Measurements from ENCODE around the gene SLC22A7.
A peak's percentile ranks its signal among the peaks of the same experiment; 100 is the strongest.

Gene SLC22A7

DNA sequence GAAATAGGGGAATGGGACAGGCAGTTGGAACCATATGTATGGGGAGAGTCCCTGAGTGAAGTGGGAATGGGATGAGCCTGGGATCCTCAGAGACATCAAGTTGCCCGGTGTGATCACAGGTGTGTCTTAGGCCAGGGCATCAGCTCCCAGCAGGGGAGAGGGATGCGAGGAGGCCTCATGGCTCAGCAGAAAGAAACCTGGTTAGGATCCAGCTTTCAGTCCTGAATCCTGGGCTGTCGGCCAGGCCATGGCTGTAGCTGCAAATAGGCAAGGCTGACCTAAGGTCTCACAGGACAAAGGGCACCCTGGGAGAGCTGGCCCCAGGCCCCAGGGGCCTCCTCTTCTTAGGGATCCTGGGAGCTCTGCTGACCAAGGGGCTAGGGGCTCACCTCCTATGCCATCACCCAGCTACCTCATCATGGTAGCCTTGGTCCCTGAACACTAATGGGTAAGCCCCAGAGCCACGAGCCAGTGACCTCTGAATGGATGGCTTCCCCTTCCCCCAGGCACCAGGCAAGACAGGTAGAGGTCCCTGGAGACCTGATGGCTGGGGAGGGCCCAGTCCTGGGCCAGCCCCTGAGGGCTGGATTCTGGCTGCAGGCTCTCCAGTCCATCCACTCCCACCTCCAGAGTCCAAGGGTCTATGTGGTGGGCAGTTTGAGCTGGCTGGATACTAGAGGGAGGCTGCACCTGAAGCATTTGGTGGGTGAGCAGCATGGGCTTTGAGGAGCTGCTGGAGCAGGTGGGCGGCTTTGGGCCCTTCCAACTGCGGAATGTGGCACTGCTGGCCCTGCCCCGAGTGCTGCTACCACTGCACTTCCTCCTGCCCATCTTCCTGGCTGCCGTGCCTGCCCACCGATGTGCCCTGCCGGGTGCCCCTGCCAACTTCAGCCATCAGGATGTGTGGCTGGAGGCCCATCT is at the start of gene SLC22A7:
Gene SLC22A7 (plus strand): TSS at position 617 of the 921 bp plus-strand sequence. CDS start 99 bp downstream, at position 716.
- in situ Hi-C loops (cut with MboI; ENCODE audit: low sequenced_read_pairs) = no loop called here
- DNase-seq (ENCODE audit: low spot score in 2 of 2) = no peak
- Histone ChIP-seq H3K4me1 (no peaks in the 10 kb centered on the region), H3K4me3 (no peak within 1 kb of the TSS), H3K36me3 (replicated peaks) (no peaks in the 10 kb centered on the region), H3K27me3 (ENCODE audit: low read depth) (no peaks in the 10 kb centered on the region), H3K9me3 (no peaks in the 10 kb centered on the region)

- in situ Hi-C loops (cut with MboI; ENCODE audit: low sequenced_read_pairs) = no loop called here
- H3K36me3 ChIP-seq (replicated peaks) = no peaks in the 10 kb centered on the region
- peaks cover 17% of the 10 kb centered on the region for H3K4me1 ChIP-seq
- H3K9me3 ChIP-seq = no peaks in the 10 kb centered on the region
- H3K4me3 ChIP-seq = no peak overlapping the region
- H3K27me3 ChIP-seq (ENCODE audit: low read depth) = peaks cover 5% of the 10 kb centered on the region
- no peak for DNase-seq (ENCODE audit: low spot score in 2 of 2)
Observed at GRCh38 chr6:43248791-43249190, 49.3 kb upstream of the SLC22A7 start.

GRCh38 chr6:43250992-43251373 is 47.1 kb upstream of the SLC22A7 start:
- peaks cover 3% of the 10 kb centered on the region; the same call in 1 of the 2 replicates for H3K27me3 ChIP-seq (ENCODE audit: low read depth)
- in situ Hi-C loops (cut with MboI; ENCODE audit: low sequenced_read_pairs) = no loop called here
- H3K36me3 ChIP-seq (replicated peaks) = no peaks in the 10 kb centered on the region

GRCh38 chr6:43253401-43253800 is 44.7 kb upstream of the SLC22A7 start:
- no peak for DNase-seq (ENCODE audit: low spot score in 2 of 2)
- no peak overlapping the region for H3K4me3 ChIP-seq
- in situ Hi-C loops (cut with MboI; ENCODE audit: low sequenced_read_pairs) = no loop called here
- H3K4me1 ChIP-seq = peaks cover 5% of the 10 kb centered on the region; the same call in 1 of the 2 replicates
- no peaks in the 10 kb centered on the region for H3K36me3 ChIP-seq (replicated peaks)
- peaks cover 3% of the 10 kb centered on the region; the same call in 1 of the 2 replicates for H3K27me3 ChIP-seq (ENCODE audit: low read depth)
- no peaks in the 10 kb centered on the region for H3K9me3 ChIP-seq

More at GRCh38 chr6:43250992-43251373, 47.1 kb upstream of the SLC22A7 start:
- Histone ChIP-seq H3K9me3 (no peaks in the 10 kb centered on the region), H3K4me3 (no peak overlapping the region), H3K4me1 (peaks cover 17% of the 10 kb centered on the region)
- DNase-seq (ENCODE audit: low spot score in 2 of 2) = peak; percentile 31 to 69

- Histone ChIP-seq H3K36me3 (replicated peaks) (no peaks in the 10 kb centered on the region), H3K27me3 (ENCODE audit: low read depth) (peaks cover 3% of the 10 kb centered on the region; the same call in 1 of the 2 replicates), H3K9me3 (no peaks in the 10 kb centered on the region), H3K4me3 (no peak overlapping the region), H3K4me1 (peaks cover 5% of the 10 kb centered on the region; the same call in 1 of the 2 replicates)
- in situ Hi-C loops (cut with MboI; ENCODE audit: low sequenced_read_pairs) = no loop called here
- no peak for DNase-seq (ENCODE audit: low spot score in 2 of 2)
Observed at GRCh38 chr6:43254138-43254817, 43.8 kb upstream of the SLC22A7 start.

DNA sequence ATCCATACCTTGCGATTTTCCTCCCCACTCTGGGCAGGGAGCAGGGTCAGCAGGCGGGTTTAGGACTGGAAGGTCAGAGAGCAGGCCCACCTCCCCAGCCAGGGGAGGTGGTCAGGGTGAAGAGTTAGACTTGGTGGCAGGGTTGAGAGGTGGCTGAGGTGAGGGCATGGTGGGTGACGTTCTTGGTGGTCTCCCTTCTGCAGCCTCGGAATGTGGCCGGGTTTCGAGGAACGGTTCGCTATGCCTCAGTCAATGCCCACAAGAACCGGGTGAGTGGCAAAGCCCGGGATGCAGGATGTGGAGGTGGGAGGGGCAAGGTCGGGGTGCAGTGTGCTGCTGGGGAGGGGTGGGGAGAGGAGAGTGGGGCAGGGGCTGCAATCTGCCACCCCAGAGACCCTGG is 43.2 kb upstream of the SLC22A7 start:
- DNase-seq (ENCODE audit: low spot score in 2 of 2) = no peak
- in situ Hi-C loops (cut with MboI; ENCODE audit: low sequenced_read_pairs) = no loop called here
- Histone ChIP-seq H3K4me1 (peaks cover 5% of the 10 kb centered on the region; the same call in 1 of the 2 replicates), H3K4me3 (no peak overlapping the region), H3K27me3 (ENCODE audit: low read depth) (peaks cover 3% of the 10 kb centered on the region; the same call in 1 of the 2 replicates), H3K36me3 (replicated peaks) (no peaks in the 10 kb centered on the region), H3K9me3 (no peaks in the 10 kb centered on the region)

DNA sequence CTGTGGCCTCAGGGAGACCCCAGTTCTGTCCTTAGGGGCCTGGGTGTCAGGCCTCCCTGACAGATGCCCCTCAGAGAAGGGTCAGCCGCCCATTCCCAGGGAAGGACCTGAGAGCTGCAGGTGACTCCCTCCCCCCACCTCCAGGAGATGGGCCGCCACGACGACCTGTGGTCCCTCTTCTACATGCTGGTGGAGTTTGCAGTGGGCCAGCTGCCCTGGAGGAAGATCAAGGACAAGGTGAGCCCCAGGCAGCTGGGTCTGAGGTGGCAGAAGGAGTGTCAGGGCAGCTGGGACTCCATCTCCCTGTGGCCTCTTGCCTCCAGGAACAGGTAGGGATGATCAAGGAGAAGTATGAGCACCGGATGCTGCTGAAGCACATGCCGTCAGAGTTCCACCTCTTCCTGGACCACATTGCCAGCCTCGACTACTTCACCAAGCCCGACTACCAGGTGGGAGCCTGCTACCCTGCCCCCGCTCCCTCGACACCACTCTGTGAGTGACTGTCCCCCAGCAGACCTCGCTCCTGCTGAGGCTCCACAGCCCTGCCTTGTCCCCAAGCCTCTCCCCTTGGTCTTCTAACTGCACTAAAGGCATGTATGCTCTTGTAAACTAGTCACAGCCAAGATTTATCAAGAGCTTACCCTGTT is 42.5 kb upstream of the SLC22A7 start:
- no peaks in the 10 kb centered on the region for H3K9me3 ChIP-seq
- H3K27me3 ChIP-seq (ENCODE audit: low read depth) = peaks cover 3% of the 10 kb centered on the region; the same call in 1 of the 2 replicates
- no peak overlapping the region for H3K4me3 ChIP-seq
- peaks cover 5% of the 10 kb centered on the region; the same call in 1 of the 2 replicates for H3K4me1 ChIP-seq
- in situ Hi-C loops (cut with MboI; ENCODE audit: low sequenced_read_pairs) = no loop called here
- no peaks in the 10 kb centered on the region for H3K36me3 ChIP-seq (replicated peaks)
- no peak for DNase-seq (ENCODE audit: low spot score in 2 of 2)

DNA sequence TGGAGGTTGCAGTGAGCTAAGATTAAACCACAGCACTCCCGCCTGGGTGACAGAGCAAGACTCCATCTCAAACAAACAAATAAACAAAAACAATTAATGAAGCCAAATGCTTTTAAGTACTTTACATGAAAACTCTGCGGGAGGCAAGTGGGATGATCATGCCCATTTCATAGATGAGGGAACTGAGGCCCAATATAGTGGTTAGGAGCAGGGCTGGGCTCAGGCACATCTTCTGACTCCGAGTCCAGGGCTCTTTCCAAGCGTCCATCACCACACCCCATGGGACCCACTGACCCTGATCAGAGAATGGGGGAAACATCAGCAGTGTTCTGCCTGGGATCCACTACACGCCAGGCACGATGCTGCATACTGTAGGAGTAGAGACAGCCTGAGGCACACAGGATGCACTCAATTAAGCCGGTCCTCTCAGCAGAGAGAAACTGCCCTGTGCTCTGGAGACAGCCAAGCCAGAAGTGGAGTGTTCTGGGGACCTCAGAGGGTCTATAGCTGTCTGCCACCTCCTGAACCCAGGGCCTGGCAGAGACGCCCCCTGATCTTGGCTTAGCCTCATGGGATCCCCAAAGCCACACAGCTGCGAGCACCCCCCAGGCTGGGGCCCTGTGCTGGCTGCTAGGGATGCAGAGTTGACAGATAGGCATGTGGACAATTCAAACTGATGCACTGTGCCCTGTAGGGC is 41.2 kb upstream of the SLC22A7 start:
- H3K9me3 ChIP-seq = no peaks in the 10 kb centered on the region
- in situ Hi-C loops (cut with MboI; ENCODE audit: low sequenced_read_pairs) = no loop called here
- H3K4me3 ChIP-seq = no peak overlapping the region
- no peak for DNase-seq (ENCODE audit: low spot score in 2 of 2)
- no peaks in the 10 kb centered on the region for H3K27me3 ChIP-seq (ENCODE audit: low read depth)
- no peaks in the 10 kb centered on the region for H3K4me1 ChIP-seq
- H3K36me3 ChIP-seq (replicated peaks) = no peaks in the 10 kb centered on the region

DNA sequence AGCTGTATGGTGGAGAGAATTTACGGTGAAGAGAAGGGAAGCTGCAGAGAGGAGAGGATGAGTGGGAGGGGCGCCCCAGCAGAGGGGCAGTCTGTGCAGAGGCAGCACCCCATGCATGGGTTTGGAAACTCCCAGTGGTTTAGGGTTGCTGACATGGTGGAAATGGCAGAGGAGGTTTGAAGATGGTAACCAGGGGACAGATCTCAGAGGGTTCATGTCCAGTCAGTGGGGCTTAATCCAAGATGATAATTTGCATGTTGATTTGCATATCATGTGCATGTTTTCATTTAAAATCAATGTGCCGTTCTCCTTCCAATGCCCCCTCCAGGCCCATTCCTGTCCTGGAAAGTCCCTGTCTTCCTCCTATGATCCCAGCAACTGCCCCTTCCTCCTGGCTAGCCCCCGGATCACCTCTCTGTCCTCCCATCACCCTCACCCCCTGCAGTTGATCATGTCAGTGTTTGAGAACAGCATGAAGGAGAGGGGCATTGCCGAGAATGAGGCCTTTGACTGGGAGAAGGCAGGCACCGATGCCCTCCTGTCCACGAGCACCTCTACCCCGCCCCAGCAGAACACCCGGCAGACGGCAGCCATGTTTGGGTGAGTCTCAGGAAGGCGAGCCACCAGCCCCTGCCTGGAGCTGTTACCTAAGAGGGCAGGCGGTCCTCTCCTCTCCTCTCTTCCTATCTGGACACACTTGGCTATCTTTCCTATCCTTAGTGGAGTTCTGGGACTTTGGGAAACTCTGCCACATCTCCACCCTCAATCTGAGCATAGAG is 40.5 kb upstream of the SLC22A7 start:
- Histone ChIP-seq H3K9me3 (no peaks in the 10 kb centered on the region), H3K36me3 (replicated peaks) (no peaks in the 10 kb centered on the region), H3K27me3 (ENCODE audit: low read depth) (no peaks in the 10 kb centered on the region), H3K4me1 (no peaks in the 10 kb centered on the region), H3K4me3 (no peak overlapping the region)
- in situ Hi-C loops (cut with MboI; ENCODE audit: low sequenced_read_pairs) = no loop called here
- DNase-seq (ENCODE audit: low spot score in 2 of 2) = no peak

DNA sequence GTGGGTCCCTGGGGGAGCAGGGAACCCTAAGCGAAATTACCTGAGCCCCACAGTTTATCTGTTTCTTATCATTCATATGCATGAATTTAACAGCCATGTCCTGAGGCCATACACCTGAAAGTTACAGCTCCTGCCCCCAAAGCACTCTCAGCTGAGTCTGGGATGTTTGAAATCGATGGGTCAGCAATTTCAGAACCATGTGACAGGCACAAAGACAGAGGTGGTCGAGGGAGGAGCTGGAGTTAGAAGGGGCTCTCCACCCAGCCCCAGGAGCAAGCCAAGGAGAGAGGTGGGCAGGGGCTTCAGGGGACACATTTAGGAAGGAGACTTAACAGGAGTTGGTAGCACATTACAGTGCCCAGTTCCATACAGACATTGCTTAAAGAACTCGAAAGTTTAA is 39.9 kb upstream of the SLC22A7 start:
- Histone ChIP-seq H3K4me3 (no peak overlapping the region), H3K36me3 (replicated peaks) (no peaks in the 10 kb centered on the region), H3K9me3 (no peaks in the 10 kb centered on the region), H3K4me1 (no peaks in the 10 kb centered on the region), H3K27me3 (ENCODE audit: low read depth) (no peaks in the 10 kb centered on the region)
- in situ Hi-C loops (cut with MboI; ENCODE audit: low sequenced_read_pairs) = no loop called here
- DNase-seq (ENCODE audit: low spot score in 2 of 2) = no peak

GRCh38 chr6:43258807-43259686 is 39.0 kb upstream of the SLC22A7 start:
- DNase-seq (ENCODE audit: low spot score in 2 of 2) = no peak
- in situ Hi-C loops (cut with MboI; ENCODE audit: low sequenced_read_pairs) = no loop called here
- Histone ChIP-seq H3K4me3 (no peak overlapping the region), H3K36me3 (replicated peaks) (no peaks in the 10 kb centered on the region), H3K27me3 (ENCODE audit: low read depth) (no peaks in the 10 kb centered on the region), H3K9me3 (no peaks in the 10 kb centered on the region), H3K4me1 (no peaks in the 10 kb centered on the region)

DNA sequence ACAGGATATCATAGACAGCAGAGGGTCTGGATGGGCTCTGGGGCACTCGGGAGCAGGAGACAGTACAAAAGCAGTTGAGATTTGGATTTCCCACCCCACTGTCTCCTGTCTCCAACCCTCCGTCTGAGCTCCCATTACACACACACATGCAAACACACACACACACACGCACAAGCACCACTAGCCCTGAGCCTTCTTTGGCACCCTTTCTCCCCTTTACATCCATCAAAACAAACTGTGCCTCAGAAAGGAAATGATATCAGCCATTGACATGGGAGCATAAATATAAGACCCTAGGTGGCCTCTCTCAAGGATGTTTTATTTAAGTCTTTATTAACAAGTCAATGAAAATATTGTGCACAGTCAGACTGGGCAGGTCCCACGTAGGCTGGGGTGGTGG is 37.3 kb upstream of the SLC22A7 start:
- in situ Hi-C loops (cut with MboI; ENCODE audit: low sequenced_read_pairs) = loop anchor here (5.0 kb wide), 2 partner anchors 77 to 247 kb away; no protein-coding TSS in a partner anchor
- Histone ChIP-seq H3K4me1 (no peaks in the 10 kb centered on the region), H3K36me3 (replicated peaks) (no peaks in the 10 kb centered on the region), H3K27me3 (ENCODE audit: low read depth) (no peaks in the 10 kb centered on the region), H3K4me3 (no peak overlapping the region), H3K9me3 (no peaks in the 10 kb centered on the region)
- no peak for DNase-seq (ENCODE audit: low spot score in 2 of 2)

All from HAP-1 (cell line).